Right atrium auricular region (tissue), 2 donors: ENCODE results near the gene PRRX2. TPM values are rescaled to one million over a fixed set of nuclear protein-coding genes. Genes with fewer than 3 reads are reported as not detected.

Source experiments
- DNase-seq: peaks from one replicate; pipeline ENCODE4 v3.0.0-alpha.2; 2019; ENCODE audit warnings: low spot score
- H3K27ac ChIP-seq, 2 donors: fragments of 200-600 bp; sonication (generic); 1 replicate in 1 of 2; 2 replicates in 1 of 2; pipeline ENCODE4 v1.5.1; 2016 to 2019
- H3K27me3 ChIP-seq, 2 donors: fragments of 200-600 bp; sonication (generic); one replicate each; pipeline versions ENCODE4 v1.5.1 to v1.6.0; 2017 to 2019
- H3K36me3 ChIP-seq: fragments of 200-600 bp; sonication (generic); one replicate; pipeline ENCODE4 v1.5.1; 2016
- H3K4me1 ChIP-seq, 2 donors: fragments of 200-600 bp; sonication (generic); one replicate each; pipeline versions ENCODE4 v1.5.1 to v1.6.0; 2017 to 2019
- H3K4me3 ChIP-seq, 2 donors: fragments of 200-600 bp; sonication (generic); 1 replicate in 1 of 2; 2 replicates in 1 of 2; pipeline ENCODE4 v1.5.1; 2017 to 2019; ENCODE audit warnings: mild to moderate bottlenecking in 1 of 2, moderate library complexity in 1 of 2
- H3K9me3 ChIP-seq, 2 donors: fragments of 200-600 bp; sonication (generic); one replicate each; pipeline ENCODE4 v1.5.1; 2019
- CTCF ChIP-seq, 2 donors: fragments of 200-600 bp; sonication (generic); IDR thresholded peaks; one replicate each; pipeline ENCODE4 v1.5.1; 2019; ENCODE audit warnings: antibody characterized with exemption in 2 of 2
- total RNA-seq, 2 donors: library from RNA; depleted of rRNA; stranded (reverse); fragments of >200 nt; gene quantifications; one replicate each; pipeline ENCODE4 v1.1.0, GENCODE V29; 2016

PRRX2 gene
- total RNA-seq, 2 donors from 2014 or later = 1.1 to 6.9 TPM

DNA sequence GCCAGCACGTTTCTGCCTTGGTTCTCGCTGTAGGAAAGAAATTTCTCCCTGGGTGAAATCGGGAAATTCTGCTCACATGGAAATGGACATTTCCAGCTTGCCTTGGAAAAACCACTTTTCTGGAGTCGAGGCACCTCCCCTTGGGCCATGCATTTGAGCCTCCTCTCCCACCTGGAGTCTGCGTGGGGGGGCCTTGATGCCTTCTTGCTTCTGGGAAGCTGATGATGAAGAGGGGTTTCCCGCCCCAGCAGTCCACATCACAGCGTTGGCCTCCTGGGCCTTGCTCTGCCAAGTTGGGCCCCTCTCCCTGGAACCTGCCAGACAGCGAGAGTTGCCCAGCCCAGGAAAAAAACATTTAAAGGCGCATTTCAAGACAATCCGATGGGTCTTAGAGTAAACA lies 21.7 kb upstream of the PRRX2 start:
- Histone ChIP-seq H3K27ac (no peak overlapping the region), H3K9me3 (no peaks in the 10 kb centered on the region), H3K4me3 (no peak overlapping the region), H3K4me1 (peaks cover 0 to 32% of the 10 kb centered on the region in 2 donors), H3K36me3 (peaks cover 10% of the 10 kb centered on the region), H3K27me3 (no peaks in the 10 kb centered on the region)
- TF ChIP-seq CTCF (IDR thresholded peaks at IDR 0.05) = no peak
- no peak for DNase-seq

DNA sequence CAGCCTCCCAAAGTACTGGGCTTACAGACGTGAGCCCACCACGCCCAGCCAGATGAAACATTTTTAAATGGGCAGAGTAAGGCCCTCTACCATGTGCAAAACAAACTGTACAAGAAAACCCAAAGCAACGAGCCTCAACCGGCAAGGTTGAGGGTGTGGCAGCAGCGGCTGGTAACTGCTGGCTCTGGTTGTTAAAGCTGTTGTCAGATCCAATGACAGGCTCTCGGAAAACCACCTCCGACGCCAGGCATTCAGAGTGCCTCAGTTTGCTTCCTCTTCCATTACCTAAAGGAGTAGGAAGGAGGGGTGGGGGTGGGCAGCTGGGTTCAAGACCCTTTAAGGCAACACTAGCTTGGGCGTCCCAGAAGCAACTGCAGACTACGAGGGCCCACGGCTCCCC lies 21.1 kb upstream of the PRRX2 start:
- Histone ChIP-seq H3K27ac (no peak overlapping the region), H3K27me3 (no peaks in the 10 kb centered on the region), H3K4me3 (no peak overlapping the region), H3K36me3 (peaks cover 4% of the 10 kb centered on the region), H3K9me3 (no peaks in the 10 kb centered on the region), H3K4me1 (peaks cover 0 to 29% of the 10 kb centered on the region in 2 donors)
- TF ChIP-seq CTCF (IDR thresholded peaks at IDR 0.05) = no peak
- DNase-seq = no peak

DNA sequence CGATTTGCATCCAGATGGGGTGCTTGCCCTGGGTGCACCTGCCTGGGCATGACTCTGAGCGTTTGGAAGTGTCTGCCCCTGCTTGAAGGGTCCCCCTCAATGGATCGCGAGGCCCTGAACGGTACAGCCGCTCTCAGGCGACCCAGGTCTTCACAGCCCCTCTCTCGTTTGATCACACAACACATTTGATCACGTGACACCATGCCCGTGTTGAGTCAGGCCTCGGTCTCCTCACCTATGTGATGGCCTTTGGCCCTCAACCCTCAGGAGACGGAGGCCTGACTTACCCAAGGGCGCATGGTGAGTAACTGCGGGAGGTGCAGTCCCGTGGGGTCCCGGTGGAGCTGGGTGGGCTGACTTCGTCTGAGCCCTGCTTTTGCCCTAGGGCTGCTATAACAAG lies 20.5 kb upstream of the PRRX2 start:
- Histone ChIP-seq H3K27ac (no peak overlapping the region), H3K4me3 (no peak overlapping the region), H3K4me1 (peaks cover 0 to 24% of the 10 kb centered on the region in 2 donors), H3K36me3 (no peaks in the 10 kb centered on the region), H3K9me3 (no peaks in the 10 kb centered on the region), H3K27me3 (no peaks in the 10 kb centered on the region)
- no peak for TF ChIP-seq CTCF (IDR thresholded peaks at IDR 0.05)
- DNase-seq = no peak

- H3K27ac ChIP-seq = no peak overlapping the region
- no peak for TF ChIP-seq CTCF (IDR thresholded peaks at IDR 0.05)
- no peaks in the 10 kb centered on the region for H3K36me3 ChIP-seq
- H3K27me3 ChIP-seq = no peaks in the 10 kb centered on the region
- DNase-seq = no peak
- no peaks in the 10 kb centered on the region for H3K9me3 ChIP-seq
- H3K4me3 ChIP-seq = no peak overlapping the region
- peaks cover 0 to 11% of the 10 kb centered on the region in 2 donors for H3K4me1 ChIP-seq
Observed at GRCh38 chr9:129646252-129646651, 19.2 kb upstream of the PRRX2 start.

GRCh38 chr9:129646654-129647053 lies 18.8 kb upstream of the PRRX2 start:
- Histone ChIP-seq H3K4me3 (no peak overlapping the region), H3K36me3 (no peaks in the 10 kb centered on the region), H3K27me3 (no peaks in the 10 kb centered on the region), H3K4me1 (peaks cover 0 to 7% of the 10 kb centered on the region in 2 donors), H3K27ac (no peak overlapping the region), H3K9me3 (no peaks in the 10 kb centered on the region)
- no peak for TF ChIP-seq CTCF (IDR thresholded peaks at IDR 0.05)
- no peak for DNase-seq

DNA sequence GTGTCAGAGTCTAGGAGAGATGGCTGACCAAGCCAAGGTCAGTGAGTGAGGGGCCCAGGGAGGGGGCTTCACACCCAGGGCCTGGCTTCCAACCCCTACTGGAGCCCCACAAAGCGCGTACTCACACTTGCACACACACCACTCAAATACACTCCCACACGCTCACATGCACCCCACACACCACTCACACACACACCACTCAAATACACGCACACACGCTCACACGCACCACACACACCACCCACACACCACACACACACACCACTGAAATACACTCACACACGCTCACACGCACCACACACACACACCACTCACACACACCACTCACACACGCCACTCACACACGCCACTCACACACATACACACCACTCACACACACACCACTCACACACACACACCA lies 17.8 kb upstream of the PRRX2 start:
- H3K4me1 ChIP-seq = peaks cover 0 to 3% of the 10 kb centered on the region in 2 donors
- no peaks in the 10 kb centered on the region for H3K9me3 ChIP-seq
- TF ChIP-seq CTCF (IDR thresholded peaks at IDR 0.05) = no peak
- no peak for DNase-seq
- H3K27ac ChIP-seq = no peak overlapping the region
- H3K27me3 ChIP-seq = no peaks in the 10 kb centered on the region
- H3K4me3 ChIP-seq = no peak overlapping the region
- no peaks in the 10 kb centered on the region for H3K36me3 ChIP-seq
